ENCODE measurements around the gene SELENOP.
A peak's percentile ranks its signal among the peaks of the same experiment; 100 is the strongest.

SELENOP gene

DNA sequence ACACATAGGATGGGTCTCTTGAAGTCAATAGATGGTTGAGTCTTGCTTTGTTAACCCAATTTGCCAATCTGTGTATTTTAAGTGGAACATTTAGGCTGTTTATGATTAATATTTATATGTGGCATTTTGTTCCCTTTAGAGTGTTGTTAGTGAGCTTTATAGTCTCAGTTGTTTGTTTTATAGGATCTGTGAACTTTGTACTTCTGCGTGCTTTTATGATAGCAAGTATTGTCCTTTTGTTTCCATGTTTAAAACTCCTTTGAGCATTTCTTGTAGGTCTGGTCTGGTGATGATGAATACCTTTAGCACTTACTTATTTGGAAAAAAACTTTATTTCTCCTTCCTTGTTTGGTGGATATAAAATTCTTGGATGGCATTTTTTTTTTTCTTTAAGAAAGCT lies 23.8 kb downstream of the SELENOP start:
- no peak for ATAC-seq

- no peak for ATAC-seq
These were observed 24.6 kb downstream of the SELENOP start for GRCh38 chr5:42787073-42787472.

- no peak for ATAC-seq
These were observed 25.9 kb downstream of the SELENOP start for GRCh38 chr5:42785756-42786155.

GRCh38 chr5:42784132-42784531 lies 27.6 kb downstream of the SELENOP start:
- ATAC-seq = no peak

GRCh38 chr5:42781584-42781983 lies 30.1 kb downstream of the SELENOP start:
- no peak for ATAC-seq

DNA sequence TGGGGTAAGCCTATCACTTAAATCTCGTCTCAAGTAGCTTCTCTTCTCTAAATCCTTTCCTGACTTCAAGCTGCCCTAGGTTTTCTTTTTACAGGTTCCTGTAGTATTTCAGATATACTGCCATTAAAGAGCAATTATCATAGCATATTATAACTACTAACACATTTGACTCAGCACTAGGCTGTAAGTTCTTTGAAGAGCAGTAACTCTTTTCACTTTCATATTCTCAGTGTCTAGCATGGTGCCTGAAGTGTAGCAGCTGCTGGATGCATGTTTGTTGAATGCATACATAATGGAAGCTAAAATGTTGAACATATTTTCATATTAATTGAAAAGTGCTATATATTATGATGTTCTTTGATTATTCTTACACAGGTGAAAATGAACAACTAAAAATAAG lies 32.6 kb downstream of the SELENOP start:
- ATAC-seq = no peak

DNA sequence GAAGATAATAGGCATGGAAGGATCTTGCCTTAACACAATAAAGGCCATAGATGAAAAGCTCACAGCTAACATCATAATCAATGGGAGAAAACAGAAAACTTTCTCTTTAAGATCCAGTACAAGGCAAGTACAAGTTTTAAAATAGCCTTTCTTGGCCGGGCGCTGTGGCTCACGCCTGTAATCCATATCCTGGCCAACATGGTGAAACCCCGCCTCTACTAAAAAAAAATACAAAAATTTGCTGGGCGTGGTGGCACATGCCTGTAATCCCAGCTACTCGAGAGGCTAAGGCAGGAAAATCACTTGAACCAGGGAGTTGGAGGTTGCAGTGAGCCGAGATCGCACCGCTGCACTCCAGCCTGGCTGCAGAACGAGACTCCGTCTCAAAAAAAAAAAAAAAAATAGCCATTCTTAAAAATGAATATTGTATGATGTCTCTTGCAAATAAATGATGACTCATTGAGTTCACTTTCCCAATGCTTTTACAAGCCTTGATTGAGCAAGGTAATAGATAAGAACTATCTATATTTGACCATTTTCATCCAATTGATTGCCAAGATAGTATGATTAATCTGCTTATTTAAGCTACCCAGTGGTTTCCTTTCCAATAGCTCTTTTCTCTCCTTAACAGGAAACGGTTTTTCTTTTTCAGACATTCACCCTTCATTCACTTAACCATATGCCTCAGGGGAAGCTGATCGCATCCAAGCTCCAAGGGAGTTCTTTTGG lies 39.3 kb downstream of the SELENOP start:
- no peak for ATAC-seq

DNA sequence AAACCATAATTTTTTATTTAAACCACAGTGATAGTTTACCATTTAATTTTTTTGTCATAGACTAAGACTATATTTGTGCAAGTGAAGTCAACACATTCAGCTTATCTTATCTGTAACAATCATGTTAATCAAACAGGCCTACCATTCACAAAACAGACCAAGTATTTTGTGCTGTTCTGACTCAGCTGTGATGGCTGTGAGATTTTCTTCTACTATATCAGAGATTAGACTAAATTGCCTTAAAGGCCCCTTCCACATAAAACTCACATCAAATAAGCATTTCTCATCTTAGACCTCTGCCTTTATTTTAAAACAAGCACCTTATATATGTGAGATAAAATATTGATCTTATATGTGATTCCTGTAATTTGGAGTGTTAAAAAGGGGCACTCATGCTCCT lies 41.7 kb downstream of the SELENOP start:
- ATAC-seq = no peak

DNA sequence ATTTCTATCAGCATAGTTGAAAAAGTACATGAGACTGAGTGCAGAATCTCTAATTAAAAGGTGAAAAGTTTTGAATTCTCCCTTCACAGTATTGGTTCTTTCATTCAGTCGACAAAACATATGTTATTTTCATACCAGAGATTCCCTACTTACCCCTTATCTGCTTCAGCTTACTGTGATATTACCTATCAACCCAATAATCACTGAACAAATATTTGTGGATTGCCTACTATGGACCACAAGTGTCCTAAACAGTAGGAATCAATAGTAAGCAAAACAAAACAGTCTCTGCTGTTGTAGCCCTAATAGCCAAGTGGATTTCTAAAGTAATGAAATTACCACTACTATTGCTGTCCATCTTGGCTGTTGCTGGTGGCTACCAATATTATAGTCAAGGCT lies 43.6 kb downstream of the SELENOP start:
- ATAC-seq = no peak

DNA sequence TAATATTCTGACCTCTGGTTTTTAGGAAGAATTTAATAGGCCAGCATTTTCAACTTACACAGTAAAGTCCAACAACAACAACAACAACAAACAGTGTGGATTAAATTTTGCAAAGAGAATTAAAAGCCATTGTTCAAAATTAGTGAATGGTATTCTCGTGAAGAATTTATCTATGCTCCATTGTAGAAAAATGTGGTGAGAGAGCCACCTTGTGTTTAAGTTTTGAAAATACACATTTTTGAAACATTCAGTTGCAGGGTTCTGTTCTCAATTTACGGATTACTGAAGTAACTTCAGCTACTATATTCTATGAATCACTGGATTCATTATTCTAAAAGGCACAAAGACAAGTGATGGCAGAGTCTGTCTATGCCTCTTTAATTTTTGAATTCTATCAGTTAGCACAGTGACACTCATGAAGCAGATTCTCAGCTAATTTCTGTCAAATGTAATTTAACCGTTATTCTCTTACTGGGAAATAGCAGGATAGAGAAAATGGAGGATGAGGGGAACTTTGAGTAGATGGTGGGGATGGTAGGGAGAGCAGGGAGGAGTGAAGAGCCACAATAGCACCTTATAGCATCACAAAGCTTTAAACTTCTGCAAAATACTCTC lies 44.1 kb downstream of the SELENOP start:
- ATAC-seq = no peak

- no peak for ATAC-seq
These were observed 49.9 kb downstream of the SELENOP start for GRCh38 chr5:42761791-42762190.

DNA sequence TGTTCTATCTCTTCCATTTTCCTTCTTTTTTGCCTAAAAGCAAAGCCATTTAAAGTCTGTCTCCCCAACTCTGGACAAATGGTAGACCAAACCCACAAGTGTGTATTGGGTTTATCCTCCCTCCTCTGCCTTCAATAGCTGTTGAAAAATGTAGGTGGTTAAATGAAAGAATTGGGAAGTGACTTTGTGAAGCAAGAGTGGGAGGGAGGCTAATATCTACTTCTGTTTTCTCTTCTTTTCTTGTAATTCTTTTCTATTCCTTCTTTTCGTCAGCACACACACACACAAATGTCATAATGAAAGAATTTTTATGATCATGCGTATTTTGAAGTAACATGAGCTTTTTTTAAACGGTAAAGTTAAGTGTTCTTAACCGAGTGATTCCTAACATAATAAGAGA lies 51.3 kb downstream of the SELENOP start:
- ATAC-seq = no peak

DNA sequence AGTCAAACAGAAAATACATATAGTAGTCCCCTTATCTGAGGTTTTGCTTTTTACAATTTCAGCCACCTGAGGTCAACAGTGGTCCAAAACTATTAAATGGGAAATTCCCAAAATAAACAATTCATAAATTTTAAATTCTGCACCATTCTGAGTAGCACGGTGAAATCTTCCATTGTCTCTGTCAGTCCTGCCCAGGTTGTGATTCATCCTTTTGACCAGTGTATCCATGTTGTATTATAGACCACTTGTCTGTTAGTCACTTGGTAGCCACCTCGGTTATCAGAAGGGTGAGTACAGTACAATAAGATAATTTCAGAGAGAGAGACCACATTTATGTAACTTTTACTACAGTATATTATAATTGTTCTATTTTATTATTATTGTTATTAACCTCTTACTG lies 52.2 kb downstream of the SELENOP start:
- ATAC-seq = no peak

- peak; percentile 95 to 96 for ATAC-seq
These were observed 54.8 kb downstream of the SELENOP start, which contains the start of gene CCDC152 for GRCh38 chr5:42756606-42757601. TSS of gene CCDC152 (plus strand) at chr5:42756818. CDS start at chr5:42759122, 2,304 bp downstream.

- no peak for ATAC-seq
These were observed 58.6 kb downstream of the SELENOP start for GRCh38 chr5:42753099-42753498.

GRCh38 chr5:42751044-42751443 lies 60.6 kb downstream of the SELENOP start:
- no peak for ATAC-seq

- ATAC-seq = no peak
These were observed 61.2 kb downstream of the SELENOP start for GRCh38 chr5:42750507-42750906.
